Activated CD8-positive, alpha-beta memory T cell treated with anti-CD3 and anti-CD28 coated beads for 24 hours (primary cell): Measurements from ENCODE around the gene MACIR.

Experiments
- DNase-seq: peaks from one replicate; pipeline ENCODE4 v3.0.0-alpha.2; 2020

MACIR gene

GRCh38 chr5:103247118-103247517 is 11.4 kb upstream of the MACIR start:
- DNase-seq, result no peak

DNA sequence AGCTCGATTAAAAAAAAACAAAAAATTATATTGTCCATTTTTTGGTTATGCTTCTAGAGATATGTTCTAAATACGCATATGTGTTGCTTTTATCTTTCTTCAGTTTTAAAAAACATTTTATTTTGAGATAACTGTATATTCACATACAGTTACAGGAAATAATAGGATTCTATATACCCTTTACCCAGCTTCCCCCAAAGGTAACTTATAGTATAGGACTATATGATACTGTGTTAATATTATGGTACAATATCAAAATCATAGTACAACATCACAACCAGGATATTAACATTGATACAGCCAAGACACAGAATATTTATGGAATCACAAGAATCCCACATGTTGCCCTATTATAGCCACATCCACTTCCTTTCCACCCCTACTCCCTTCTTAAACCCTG is 9.5 kb upstream of the MACIR start:
- no peak for DNase-seq

DNA sequence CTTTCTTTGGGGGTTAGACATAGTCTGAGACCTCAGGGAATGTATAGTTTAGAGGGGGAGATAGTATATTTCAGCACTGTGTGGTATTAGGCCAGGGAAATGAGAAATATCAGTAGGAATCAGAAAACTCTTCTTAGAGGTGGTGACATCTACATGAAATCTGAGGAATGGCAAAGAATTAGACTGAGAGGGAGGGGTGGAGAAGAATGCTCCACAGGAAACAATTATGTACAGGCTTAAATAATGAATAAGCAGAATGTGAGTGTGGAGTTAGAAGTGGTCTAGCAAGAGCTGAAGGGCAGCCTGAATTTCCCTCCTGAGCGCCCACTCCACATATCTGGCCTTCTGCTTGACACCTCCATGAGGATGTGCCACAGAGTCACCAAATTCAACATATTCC is 3.6 kb upstream of the MACIR start:
- no peak for DNase-seq

DNA sequence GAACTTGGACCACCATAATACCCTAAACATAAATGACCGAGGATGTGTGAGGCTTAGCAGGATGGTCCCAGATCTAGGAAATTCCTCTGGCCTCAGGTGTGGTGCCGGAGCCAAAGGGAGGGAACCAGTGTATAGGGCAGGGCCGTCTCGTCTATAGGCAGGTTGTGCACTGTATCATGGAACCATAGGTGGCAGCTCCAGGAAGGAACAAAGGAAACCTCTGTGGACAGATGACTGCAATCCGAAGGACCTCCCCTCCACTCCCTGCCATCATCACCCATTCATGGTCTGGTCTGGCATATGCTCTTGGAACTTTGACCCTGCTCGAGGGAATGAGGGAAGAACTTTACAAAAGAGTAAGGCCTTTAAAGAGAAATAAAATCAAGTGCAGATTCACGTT is 2.9 kb upstream of the MACIR start:
- no peak for DNase-seq

GRCh38 chr5:103256178-103256577 is 2.4 kb upstream of the MACIR start:
- DNase-seq, result no peak

DNA sequence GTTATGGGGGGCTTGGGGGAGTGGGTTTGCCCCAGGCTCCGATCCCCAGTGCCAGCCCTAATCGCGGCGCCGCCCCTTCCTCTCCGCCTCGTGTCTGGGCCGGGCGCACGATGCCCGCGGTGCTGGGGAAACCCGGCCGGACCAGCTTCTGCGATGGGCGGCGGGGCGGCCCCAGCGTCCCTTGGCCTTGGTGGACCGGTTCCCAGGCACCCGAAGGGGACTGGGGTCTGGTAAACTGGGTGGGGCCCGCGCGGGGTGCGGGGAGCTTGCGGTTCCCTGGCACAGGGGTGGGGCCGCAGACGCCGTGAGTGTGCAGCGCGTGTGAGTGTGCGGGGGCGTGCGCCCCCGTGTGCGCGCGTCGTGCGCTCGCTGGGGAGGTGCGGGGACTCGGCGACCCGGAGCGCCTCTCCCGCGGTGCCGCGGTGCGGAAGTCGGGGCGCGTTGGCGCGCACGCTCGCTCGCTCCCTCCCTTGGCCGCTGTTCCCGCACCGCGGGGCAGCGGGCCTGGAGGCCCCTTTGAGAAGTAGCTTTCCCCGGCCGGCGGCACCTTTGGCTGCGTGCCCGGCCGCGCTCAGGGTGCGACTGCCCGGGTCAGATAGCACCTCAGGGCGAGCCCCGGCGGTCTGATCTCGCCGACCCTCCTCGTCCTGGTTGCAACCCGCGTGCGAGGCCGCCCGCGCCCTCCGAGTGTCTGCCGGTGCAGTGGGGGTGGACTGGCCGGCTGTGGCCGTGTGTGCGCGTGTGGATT is 568 bp downstream of the MACIR start:
- peak; percentile 87 for DNase-seq

GRCh38 chr5:103259705-103260355 is 1.3 kb downstream of the MACIR start:
- no peak for DNase-seq

GRCh38 chr5:103260951-103261350 is 2.4 kb downstream of the MACIR start:
- DNase-seq, result no peak

DNA sequence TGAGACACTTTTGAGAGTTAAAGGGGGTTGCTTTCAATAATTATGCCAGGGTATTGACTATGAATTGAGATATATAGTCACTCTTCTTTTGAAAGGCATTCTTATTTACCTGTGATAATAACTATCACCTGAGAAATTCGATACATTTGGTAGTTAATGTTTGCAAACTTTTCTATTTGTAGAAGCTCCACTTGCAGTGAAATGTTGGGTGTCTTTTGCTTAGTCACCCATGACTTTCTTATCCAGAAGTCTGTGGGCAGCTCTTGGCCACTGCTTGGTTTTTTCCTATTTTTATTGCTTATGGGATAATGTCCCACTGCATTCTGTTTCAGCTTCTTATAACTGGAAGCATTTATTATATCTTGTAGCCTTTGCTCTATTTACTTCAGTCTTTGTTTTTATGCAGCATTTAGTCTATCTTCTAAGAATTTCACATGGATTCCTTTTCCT is 3.9 kb downstream of the MACIR start:
- DNase-seq, result no peak

- DNase-seq, result no peak
Measured at GRCh38 chr5:103263054-103263453, 4.5 kb downstream of the MACIR start.

- no peak for DNase-seq
Measured at GRCh38 chr5:103264508-103264907, 5.9 kb downstream of the MACIR start.

GRCh38 chr5:103270581-103270980 is 12.0 kb downstream of the MACIR start:
- no peak for DNase-seq

GRCh38 chr5:103271570-103272289 is 13.2 kb downstream of the MACIR start:
- DNase-seq, result no peak

GRCh38 chr5:103272377-103272776 is 13.8 kb downstream of the MACIR start:
- DNase-seq, result no peak

- no peak for DNase-seq
Measured at GRCh38 chr5:103273952-103274351, 15.4 kb downstream of the MACIR start.

GRCh38 chr5:103275851-103276250 is 17.3 kb downstream of the MACIR start:
- DNase-seq, result no peak

DNA sequence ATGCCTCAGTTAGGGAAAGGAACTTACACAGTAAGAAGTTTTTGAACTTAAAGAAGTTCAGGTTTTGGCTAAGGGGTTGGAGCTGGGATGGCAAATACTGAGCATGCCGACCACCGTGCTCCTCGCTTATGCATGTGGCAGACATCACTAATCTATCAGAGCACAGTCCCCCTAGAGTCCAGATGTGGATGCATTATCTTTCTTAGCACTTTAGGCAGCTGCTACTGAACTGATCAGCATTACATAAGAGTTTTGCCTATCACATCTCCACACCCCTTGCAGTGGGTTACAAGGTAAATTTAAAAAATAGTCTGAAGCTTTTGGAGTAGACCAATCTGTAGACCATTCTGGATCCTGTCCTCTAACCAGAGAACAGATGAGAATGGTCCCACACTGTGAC is 22.4 kb downstream of the MACIR start:
- no peak for DNase-seq

DNA sequence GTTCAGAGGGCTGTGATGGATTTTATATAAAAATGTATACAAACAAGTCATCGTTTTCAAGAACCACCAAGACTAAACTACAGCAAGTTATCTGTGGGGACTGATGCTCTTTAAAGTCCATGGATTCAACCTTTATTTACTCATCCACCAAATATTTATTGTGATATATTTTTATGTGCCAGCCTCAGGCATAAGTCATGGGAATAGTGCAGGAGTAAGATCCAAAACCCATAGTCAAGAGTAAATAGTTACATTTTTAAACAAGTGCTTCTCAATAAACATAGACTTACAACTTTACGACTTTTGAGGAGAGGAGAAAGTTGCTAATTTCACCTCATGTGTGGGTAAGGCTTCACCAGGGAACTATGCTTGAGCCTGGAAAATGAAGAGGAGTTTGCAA is 24.6 kb downstream of the MACIR start:
- DNase-seq, result no peak

DNA sequence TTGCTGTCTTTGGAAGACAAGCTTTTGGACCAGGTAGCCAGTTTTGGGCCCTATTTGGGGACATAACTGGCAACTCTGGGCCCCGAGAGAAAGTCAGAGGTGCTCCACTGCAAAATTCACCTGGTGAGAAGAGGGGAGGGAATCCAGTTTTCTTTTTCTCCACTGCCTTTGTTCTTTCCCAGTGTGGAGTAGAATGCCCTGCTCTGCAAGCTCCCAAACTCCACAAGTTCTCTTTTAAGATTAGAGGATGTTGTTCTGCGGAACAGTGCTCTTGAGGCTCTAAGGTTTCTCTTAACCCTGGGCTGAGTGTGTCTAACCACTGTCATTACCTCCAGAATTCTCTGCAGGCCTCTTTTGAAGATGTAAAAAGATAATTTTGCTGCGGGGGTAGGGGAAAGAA is 25.3 kb downstream of the MACIR start:
- DNase-seq, result no peak

GRCh38 chr5:103286622-103287021 is 28.1 kb downstream of the MACIR start:
- DNase-seq, result no peak

- DNase-seq, result no peak
Measured at GRCh38 chr5:103289024-103289423, 30.5 kb downstream of the MACIR start.

DNA sequence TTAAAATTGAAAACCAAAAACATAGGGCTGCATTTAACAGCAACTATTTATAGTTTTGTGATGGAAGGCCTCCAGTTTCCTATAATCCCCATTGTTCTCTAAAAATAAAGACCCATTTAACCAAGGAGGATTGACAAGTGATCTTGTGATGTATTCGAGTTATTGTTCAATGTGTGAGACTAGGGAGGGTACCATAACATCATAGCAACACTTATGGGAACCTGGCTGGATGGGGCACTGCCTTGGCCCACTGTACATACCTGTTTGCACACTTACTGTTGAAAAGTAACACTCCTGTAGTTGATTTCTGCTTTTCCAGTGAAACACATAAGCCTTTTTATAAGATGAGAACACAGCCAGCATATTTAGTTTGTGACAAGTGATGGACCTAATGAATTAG is 32.3 kb downstream of the MACIR start:
- DNase-seq, result no peak

DNA sequence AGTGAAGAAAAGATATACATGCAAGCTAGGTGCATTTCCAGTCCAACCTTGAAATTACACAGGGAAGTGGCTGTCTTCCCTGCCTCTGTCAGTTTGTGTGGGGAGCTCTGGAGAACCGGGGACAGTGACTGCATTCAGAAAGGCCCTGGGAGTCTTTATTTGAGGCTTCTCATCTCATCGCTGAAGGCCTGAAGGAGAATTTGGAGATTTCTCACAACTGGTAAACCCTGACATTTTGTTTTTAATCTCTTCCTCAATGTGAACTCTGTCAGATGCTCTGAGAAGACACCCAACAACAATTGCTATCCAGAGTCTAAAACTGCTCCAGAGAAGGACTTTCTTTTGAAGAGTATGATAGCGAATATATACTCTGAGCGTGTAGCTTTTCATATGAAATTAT is 33.0 kb downstream of the MACIR start:
- DNase-seq, result no peak

DNA sequence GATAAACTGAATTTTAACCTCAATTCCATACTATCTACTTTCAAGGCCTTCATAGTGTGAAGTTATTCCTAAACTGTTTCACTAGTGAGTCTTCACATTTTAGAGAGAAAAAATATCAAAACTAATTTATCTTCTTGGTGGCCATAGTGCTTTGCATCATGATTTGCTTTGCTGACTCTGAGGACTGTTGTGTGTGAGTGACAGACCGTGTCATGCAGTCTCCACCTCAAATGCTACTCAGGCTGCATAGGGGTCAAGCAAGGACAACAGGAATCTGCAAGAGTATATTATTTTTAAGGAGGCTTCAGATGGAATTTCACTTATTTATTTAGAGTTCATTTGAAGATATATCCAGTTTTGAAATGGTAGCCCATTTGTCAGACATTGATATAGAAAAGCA is 34.5 kb downstream of the MACIR start:
- no peak for DNase-seq
